ENCODE results near the gene LHX3.

LHX3 gene

GRCh38 chr9:136211441-136212344, 6.8 kb upstream of the LHX3 start:
- DNase-seq (ENCODE audit: insufficient read length, low spot score) (no peak), FAIRE-seq (no peak)
- TF ChIP-seq POLR2A (IDR thresholded peaks at IDR 0.05; ENCODE audit: low read depth, low read length) = no peak

DNA sequence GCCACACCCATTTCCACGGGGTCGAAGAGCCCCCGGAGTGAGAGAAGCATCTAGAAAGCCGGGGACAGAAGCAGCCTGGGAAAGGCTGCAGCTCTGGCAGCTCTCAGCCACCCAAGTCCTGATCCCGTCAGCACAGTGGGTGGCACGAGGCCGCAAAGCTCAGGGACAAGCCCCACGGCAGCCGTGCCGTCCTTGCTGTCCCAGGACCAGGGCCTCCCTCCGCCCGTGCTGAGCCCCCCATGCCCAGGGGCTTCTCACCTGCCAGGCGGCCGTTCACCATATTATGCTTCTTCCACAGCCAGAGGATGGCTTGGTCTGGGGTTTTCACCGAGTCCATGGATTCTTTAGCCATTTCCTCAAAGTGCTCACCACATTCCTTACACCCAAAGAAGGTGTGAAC, 6.1 kb upstream of the LHX3 start:
- FAIRE-seq = no peak
- no peak for DNase-seq (ENCODE audit: insufficient read length, low spot score)
- no peak for TF ChIP-seq POLR2A (IDR thresholded peaks at IDR 0.05; ENCODE audit: low read depth, low read length)

GRCh38 chr9:136210276-136210675, 5.3 kb upstream of the LHX3 start:
- DNase-seq (ENCODE audit: insufficient read length, low spot score) (no peak), FAIRE-seq (no peak)
- TF ChIP-seq POLR2A (IDR thresholded peaks at IDR 0.05; ENCODE audit: low read depth, low read length) = no peak

DNA sequence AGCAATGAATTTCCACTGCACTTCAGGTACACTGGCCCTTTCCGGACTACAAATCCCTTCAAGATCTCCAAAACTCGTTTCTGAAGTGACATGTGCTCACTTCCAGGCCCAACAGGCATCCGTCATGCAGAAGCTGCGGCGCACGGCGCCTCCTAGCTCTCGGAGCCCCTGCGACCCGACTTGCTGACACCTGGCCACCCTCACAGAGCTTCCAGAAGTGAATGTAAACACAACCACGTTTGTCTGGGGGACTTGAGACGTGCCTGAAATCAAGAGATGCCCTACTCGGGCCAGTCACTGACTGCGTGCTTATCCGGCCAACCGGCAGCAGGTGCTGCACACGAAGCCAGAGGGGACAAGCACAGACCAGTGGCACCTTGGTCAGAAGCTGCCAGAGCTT, 4.9 kb upstream of the LHX3 start:
- FAIRE-seq (no peak), DNase-seq (ENCODE audit: insufficient read length, low spot score) (no peak)
- TF ChIP-seq POLR2A (IDR thresholded peaks at IDR 0.05; ENCODE audit: low read depth, low read length) = no peak

- DNase-seq (ENCODE audit: insufficient read length, low spot score) (no peak), FAIRE-seq (no peak)
- TF ChIP-seq POLR2A (IDR thresholded peaks at IDR 0.05; ENCODE audit: low read depth, low read length) = no peak
Measured at GRCh38 chr9:136209232-136209631, 4.3 kb upstream of the LHX3 start.

- DNase-seq (ENCODE audit: insufficient read length, low spot score) (no peak), FAIRE-seq (no peak)
- TF ChIP-seq POLR2A (IDR thresholded peaks at IDR 0.05; ENCODE audit: low read depth, low read length) = no peak
Measured at GRCh38 chr9:136208675-136209074, 3.7 kb upstream of the LHX3 start.

DNA sequence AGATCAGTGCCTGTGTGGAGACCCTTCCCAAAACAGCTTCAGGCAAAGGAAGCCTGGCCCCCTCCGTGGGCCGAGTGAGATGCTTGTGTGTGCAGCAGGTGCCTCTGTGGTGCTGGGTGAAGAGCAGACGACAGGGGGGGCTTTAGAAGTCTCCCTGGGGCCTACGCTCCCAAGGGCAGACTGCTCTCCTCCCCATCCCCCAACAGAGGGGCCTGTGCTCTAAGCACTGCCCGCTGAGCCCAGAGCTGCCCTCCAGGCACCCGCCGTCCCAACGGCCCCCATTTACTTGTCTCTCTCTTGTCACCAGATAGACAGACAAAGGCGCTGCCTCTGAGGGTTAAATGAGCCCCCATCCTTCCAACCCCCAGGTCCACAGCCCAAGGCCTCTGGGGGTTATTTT, 2.7 kb upstream of the LHX3 start:
- no peak for TF ChIP-seq POLR2A (IDR thresholded peaks at IDR 0.05; ENCODE audit: low read depth, low read length)
- DNase-seq (ENCODE audit: insufficient read length, low spot score) (no peak), FAIRE-seq (no peak)

DNA sequence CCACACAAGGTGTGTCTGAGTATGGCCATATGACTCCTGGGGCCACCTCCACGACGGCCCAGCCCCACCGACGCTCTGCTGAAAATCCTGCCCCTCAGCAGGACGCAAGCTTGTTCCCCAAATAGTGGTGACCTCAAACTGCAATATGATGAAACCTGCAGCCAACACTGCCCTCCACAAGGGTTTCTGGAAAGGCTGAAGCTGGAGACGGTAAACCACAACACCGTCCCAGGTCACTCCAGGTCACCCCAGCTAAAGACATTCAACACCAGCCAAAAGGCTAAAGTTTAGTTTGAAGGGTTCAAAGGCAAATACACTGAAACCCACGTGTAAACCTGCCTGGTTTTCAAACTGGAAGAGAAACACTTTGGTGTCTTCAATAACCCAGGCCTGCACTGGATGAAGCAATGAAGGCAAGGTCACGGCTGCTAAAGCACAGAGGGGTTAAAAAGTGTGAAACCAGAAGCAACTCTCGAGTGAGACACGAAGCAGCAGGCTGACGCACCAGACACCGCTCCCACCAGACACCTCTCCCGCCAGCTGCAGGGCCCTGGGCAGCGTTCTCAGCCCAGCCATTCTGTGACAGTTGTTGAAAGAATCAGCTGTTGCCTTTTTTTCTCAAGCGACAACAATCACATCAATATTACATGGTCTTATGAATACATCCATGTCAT, 1.8 kb upstream of the LHX3 start:
- FAIRE-seq (peak; percentile 53), DNase-seq (ENCODE audit: insufficient read length, low spot score) (no peak)
- no peak for TF ChIP-seq POLR2A (IDR thresholded peaks at IDR 0.05; ENCODE audit: low read depth, low read length)

DNA sequence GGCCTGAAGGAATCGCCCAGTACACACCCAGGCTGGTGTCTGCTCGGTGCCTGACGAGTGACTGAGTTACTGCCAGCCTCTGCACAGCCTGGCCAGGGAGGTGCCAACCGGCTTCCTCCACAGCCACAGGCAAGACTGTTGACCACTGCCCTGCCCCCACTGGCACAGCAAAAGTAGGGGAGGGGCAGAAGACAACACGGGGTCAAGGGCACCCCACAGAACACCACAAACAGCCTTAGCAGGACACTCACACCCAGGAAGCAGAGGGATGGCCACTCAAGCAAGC, 722 bp upstream of the LHX3 start:
- FAIRE-seq (no peak), DNase-seq (ENCODE audit: insufficient read length, low spot score) (no peak)
- no peak for TF ChIP-seq POLR2A (IDR thresholded peaks at IDR 0.05; ENCODE audit: low read depth, low read length)

DNA sequence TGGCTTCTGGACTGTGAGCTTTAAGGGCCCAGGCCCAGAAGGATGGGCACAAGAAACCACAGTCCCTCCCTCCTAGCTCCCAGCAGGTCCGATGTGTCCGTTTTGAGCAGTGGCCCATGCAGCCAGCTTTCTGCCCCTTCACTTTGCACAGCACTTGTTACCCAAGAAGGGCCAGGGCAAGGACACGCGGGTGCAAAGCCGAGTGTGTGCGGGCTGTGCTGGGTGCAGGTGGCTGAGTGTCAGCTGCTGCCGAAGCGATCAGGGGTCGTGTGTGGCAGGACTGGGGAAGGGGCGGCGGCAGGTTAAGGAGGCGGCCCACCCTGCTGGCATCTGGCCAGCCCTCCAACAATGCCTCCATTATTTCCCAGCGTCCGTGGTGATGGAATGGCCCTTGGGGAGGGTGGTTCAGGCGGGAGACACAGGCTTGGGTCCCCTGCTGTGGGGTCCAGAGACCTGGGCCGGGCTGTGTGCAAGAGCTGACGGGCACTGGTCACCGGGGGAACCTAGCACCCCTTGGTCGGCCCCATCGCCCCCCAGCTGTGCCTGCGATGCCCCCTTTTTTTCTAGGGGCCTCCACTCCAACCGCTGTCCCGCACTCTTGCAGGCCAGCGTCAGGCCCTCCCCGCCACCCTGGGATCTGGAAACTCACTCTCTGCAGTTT, 653 bp downstream of the LHX3 start:
- TF ChIP-seq POLR2A (IDR thresholded peaks at IDR 0.05; ENCODE audit: low read depth, low read length) = no peak
- no peak for DNase-seq (ENCODE audit: insufficient read length, low spot score)
- no peak for FAIRE-seq

GRCh38 chr9:136203408-136204144, 1.4 kb downstream of the LHX3 start:
- FAIRE-seq = no peak
- no peak for DNase-seq (ENCODE audit: insufficient read length, low spot score)
- no peak for TF ChIP-seq POLR2A (IDR thresholded peaks at IDR 0.05; ENCODE audit: low read depth, low read length)

- TF ChIP-seq POLR2A (IDR thresholded peaks at IDR 0.05; ENCODE audit: low read depth, low read length) = no peak
- FAIRE-seq = no peak
- no peak for DNase-seq (ENCODE audit: insufficient read length, low spot score)
Measured at GRCh38 chr9:136202454-136203407, 2.2 kb downstream of the LHX3 start.

Measured in H54 (cell line).